Inferior parietal cortex (tissue), 1 donor: ENCODE data around the gene ARID5B.

ENCODE experiments used
- DNase-seq: peaks from one replicate; pipeline ENCODE4 v3.0.0-alpha.2; 2016; ENCODE audit errors: extremely low spot score

ARID5B gene

GRCh38 chr10:62077330-62078015 is 176.0 kb downstream of the ARID5B start:
- DNase-seq, result no peak

DNA sequence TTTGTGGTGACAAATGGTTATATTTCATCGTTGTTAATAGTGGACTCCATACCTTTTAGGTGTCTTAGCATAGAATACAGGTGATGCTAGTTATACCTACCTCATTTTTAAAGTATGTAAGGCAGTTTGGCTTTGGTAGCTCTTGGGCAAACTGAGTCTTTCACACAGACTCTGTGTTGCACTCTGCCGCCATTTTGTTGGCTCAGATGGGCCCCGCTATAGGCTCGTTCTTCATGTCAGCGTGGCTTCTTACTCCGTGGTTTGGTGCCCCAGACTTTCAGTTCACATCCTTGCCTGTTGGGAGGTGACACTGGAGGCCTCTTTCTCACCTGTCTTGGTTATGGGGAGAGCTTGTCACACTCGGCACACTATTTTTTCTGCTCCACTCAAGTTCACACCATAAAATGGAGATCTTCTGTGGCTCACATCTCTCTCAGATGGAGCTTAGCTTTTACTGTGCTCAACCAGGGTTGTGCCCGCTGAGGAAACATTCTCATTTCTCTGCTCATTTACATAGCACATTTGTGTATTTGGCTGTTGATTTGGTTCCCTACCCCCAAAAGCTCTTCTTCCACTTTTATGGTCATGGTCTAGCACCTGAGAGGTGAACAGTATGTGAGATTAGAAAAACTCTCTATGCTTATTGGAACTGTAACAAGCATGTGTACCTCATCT is 178.5 kb downstream of the ARID5B start:
- DNase-seq, result no peak

DNA sequence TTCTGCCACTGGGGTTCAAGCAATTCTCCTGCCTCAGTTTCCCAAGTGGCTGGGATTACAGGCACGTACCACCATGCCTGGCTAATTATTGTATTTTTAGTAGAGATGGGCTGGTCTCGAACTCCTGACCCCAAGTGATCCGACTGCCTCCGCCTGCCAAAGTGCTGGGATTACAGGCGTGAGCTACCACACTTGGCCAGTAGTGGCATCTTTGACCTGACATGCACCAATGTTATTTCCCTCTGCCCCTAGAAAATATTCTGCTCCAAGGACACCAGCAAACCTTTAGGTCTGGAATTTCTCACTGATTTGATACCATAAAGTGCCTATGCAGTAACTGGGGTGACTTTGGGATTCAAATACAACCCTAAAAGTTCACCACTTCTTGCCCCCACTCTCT is 179.4 kb downstream of the ARID5B start:
- no peak for DNase-seq

GRCh38 chr10:62081341-62082270 is 180.1 kb downstream of the ARID5B start:
- no peak for DNase-seq

DNA sequence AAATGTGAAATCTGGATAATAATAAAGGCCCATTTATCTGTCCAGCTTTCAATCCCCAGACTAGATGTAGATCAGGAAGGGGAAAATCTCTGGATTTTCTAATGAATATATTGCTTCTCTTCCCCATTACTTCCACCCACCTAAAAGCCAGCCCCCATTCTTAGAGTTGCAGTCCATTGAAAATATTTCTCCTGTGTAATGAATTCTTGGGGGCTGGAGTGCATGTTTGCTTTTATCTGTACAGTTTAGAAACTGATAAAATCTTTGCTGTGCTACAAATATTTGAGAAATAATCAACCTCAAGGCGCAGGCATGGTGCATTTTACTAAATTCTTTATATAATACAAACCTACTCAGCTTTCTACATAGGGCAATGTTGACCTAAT is 180.8 kb downstream of the ARID5B start:
- DNase-seq, result no peak

- no peak for DNase-seq
Observed at GRCh38 chr10:62082729-62083411, 181.4 kb downstream of the ARID5B start.

DNA sequence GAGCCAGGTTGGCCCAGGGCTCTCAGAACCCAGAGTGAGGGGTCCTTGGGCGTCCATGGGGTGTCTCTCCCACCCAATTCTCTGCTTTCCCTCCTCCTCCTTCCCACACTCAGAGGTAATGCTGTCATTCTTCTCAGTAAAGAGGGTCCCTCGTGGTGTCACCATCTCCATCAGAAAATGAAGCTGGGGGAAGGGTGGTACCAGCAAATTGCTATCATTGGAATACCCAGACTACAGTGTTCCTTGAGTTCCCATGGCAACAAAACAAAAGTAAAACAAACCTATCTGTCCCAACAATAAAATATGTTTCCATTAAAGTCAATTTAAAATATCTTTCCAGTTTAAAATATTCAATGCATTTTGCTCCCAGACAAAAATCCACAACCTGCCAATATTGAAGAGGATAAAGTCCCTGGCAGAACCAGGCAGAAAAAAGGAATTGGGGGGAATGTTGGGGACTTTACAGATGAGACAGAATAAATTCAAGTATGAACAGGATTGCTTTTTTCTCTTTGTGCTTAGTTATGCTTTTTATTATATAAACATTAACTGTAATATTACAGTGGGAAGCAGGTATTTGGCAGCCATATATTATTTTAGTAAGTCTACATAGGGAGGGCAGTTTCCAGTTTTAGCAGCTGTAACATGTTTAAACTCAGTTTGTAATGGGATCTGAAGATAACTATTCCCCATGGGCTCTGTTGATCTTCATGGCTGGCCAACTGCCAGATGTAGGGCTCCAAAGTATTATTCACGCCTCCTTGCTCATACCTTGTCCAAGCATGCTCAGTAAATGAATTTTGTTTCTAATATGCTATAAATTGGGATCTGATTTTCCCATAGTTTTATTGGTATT is 182.1 kb downstream of the ARID5B start:
- DNase-seq, result no peak

DNA sequence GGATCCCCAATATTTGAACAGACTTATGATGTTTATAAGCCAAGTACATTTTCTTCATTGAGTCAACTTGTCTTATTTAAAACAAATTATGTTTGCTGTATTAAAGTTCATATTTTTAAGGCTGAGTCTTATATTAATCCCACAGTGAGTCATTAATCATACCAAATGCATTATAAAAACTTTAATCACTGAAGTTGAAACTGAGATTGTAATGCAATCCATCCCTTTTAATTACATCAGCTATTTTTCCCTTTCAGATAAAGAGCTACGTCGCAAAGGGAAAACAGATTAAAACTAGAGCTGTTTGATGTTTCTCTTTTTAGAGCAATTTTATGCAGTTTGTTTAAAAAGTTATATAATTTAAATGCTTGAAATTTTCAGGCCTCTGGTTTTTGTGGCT is 183.0 kb downstream of the ARID5B start:
- no peak for DNase-seq

DNA sequence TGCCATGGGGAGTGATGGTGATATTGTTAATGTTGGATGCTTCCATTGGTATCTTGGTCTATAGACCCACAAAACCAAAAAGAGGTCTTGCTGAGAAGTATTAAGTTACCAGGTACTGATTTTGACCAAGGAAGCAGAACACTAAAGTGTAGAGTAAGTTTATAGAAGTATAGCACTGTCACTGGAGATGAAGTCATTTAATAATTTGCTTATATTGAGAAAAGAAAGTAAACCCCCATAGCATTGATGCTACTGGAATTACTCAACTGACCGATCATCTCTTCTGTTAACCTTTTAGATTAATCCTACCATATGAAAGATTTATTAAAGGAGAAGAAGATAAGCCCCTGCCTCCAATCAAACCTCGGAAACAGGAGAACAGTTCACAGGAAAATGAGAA is 183.9 kb downstream of the ARID5B start:
- DNase-seq, result no peak

- DNase-seq, result no peak
Observed at GRCh38 chr10:62085821-62086220, 184.3 kb downstream of the ARID5B start.

- DNase-seq, result no peak
Observed at GRCh38 chr10:62087329-62087728, 185.8 kb downstream of the ARID5B start.

- DNase-seq, result no peak
Observed at GRCh38 chr10:62088786-62089185, 187.3 kb downstream of the ARID5B start.

DNA sequence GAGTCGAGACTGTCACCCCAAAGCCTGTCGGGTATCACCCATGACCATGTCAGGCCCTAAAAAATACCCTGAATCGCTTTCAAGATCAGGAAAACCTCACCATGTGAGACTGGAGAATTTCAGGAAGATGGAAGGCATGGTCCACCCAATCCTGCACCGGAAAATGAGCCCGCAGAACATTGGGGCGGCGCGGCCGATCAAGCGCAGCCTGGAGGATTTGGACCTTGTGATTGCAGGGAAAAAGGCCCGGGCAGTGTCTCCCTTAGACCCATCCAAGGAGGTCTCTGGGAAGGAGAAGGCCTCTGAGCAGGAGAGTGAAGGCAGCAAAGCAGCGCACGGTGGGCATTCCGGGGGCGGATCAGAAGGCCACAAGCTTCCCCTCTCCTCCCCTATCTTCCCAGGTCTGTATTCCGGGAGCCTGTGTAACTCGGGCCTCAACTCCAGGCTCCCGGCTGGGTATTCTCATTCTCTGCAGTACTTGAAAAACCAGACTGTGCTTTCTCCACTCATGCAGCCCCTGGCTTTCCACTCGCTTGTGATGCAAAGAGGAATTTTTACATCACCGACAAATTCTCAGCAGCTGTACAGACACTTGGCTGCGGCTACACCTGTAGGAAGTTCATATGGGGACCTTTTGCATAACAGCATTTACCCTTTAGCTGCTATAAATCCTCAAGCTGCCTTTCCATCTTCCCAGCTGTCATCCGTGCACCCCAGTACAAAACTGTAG is 191.0 kb downstream of the ARID5B start:
- DNase-seq, result no peak

- no peak for DNase-seq
Observed at GRCh38 chr10:62093863-62094291, 192.4 kb downstream of the ARID5B start.

- DNase-seq, result peak; percentile 77
Observed at GRCh38 chr10:62095181-62096122, 194.0 kb downstream of the ARID5B start.

- DNase-seq, result no peak
Observed at GRCh38 chr10:62096256-62096933, 194.9 kb downstream of the ARID5B start.

DNA sequence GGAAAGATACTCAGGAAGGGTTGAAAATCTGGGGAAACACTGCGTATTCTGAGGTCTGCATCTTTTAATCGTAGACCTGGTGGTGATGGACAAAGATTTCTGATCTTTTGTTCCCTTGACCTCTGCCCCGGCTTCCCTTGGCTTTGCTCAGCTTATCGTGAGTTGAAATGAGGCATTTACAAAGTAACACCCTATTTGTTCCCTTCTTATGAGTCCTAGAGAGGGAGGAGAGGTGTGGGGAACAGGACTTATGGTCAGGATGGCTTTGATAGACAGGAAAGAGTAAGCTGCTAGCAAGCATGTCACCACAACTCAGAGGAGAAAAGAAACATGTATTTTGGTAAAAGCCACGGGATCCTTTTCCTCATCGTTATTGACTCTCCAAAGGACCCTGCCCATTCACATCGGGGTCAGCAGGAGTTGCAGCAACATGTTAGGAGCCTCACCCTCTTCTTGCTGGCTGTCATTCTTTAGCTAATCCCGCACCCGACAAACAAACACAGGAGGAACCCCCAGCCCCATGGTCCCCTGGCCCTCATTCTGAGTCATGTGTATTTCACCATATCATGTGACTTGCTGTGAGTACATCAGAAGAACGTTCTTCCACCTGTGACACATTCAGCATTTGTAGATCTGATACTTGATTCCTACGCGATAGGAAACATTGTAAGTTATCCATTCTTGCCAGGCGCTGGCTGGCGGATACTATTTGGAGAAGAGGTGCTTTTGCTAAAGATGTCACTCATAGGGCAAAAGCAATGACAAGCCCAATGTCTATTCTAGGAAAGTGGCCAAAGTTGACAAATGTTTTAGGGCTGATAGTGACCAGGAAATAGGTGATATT is 197.0 kb downstream of the ARID5B start:
- no peak for DNase-seq

GRCh38 chr10:62099299-62099698 is 197.8 kb downstream of the ARID5B start:
- DNase-seq, result no peak
